Measurements from ENCODE around the gene LRRC47.

The LRRC47 gene

GRCh38 chr1:3773572-3774275, 22.6 kb downstream of the LRRC47 start:
- DNase-seq = no peak

GRCh38 chr1:3772715-3773571, 23.4 kb downstream of the LRRC47 start, which contains the start of gene SMIM1:
TSS of gene SMIM1 (plus strand) at chr1:3772749. CDS start at chr1:3775374, 2,625 bp downstream.
- no peaks in the 10 kb centered on the region; the same call in 1 of the 2 replicates for H3K36me3 ChIP-seq
- DNase-seq = no peak
- peak within 1 kb of the TSS; percentile 47; the same call in 1 of the 2 replicates for H3K27ac ChIP-seq
- no peak for TF ChIP-seq CTCF (IDR thresholded peaks at IDR 0.05; ENCODE audit: low read depth, low read length)
- no peaks in the 10 kb centered on the region for H3K9me3 ChIP-seq (ENCODE audit: severe bottlenecking)
- H3K27me3 ChIP-seq (ENCODE audit: insufficient read depth, low read depth, severe bottlenecking) = no peaks in the 10 kb centered on the region
- H3K4me3 ChIP-seq (ENCODE audit: low read depth, low read length) = peak within 1 kb of the TSS; percentile 55

More at GRCh38 chr1:3773572-3774275, 22.6 kb downstream of the LRRC47 start:
- H3K4me3 ChIP-seq (ENCODE audit: low read depth, low read length) = no peak overlapping the region
- H3K36me3 ChIP-seq = peaks cover 5% of the 10 kb centered on the region
- no peak for TF ChIP-seq CTCF (IDR thresholded peaks at IDR 0.05; ENCODE audit: low read depth, low read length)
- H3K27me3 ChIP-seq (ENCODE audit: insufficient read depth, low read depth, severe bottlenecking) = no peaks in the 10 kb centered on the region
- no peaks in the 10 kb centered on the region for H3K9me3 ChIP-seq (ENCODE audit: severe bottlenecking)
- H3K27ac ChIP-seq = no peak overlapping the region

- Histone ChIP-seq H3K36me3 (no peaks in the 10 kb centered on the region), H3K27me3 (ENCODE audit: insufficient read depth, low read depth, severe bottlenecking) (no peaks in the 10 kb centered on the region), H3K4me3 (ENCODE audit: low read depth, low read length) (peak overlapping the region; percentile 55), H3K27ac (peak overlapping the region; percentile 47; the same call in 1 of the 2 replicates), H3K9me3 (ENCODE audit: severe bottlenecking) (no peaks in the 10 kb centered on the region)
- TF ChIP-seq CTCF (IDR thresholded peaks at IDR 0.05; ENCODE audit: low read depth, low read length) = no peak
- DNase-seq = peak; percentile 97
Measured at GRCh38 chr1:3772027-3772714, 24.1 kb downstream of the LRRC47 start.

GRCh38 chr1:3771108-3772026, 24.9 kb downstream of the LRRC47 start:
- TF ChIP-seq CTCF (IDR thresholded peaks at IDR 0.05; ENCODE audit: low read depth, low read length) = no peak
- Histone ChIP-seq H3K27me3 (ENCODE audit: insufficient read depth, low read depth, severe bottlenecking) (no peaks in the 10 kb centered on the region), H3K4me3 (ENCODE audit: low read depth, low read length) (peak overlapping the region; percentile 55), H3K36me3 (no peaks in the 10 kb centered on the region), H3K27ac (no peak overlapping the region), H3K9me3 (ENCODE audit: severe bottlenecking) (no peaks in the 10 kb centered on the region)
- DNase-seq = no peak

Measured in WERI-Rb-1 (cell line).